Testis (tissue), 3 donors: Measurements from ENCODE around the gene ZNF576. TPM values are rescaled to one million over a fixed set of nuclear protein-coding genes. Genes with fewer than 3 reads are reported as not detected.
A peak's percentile ranks its signal among the peaks of the same experiment; 100 is the strongest.

ENCODE experiments used
- DNase-seq: peaks from one replicate; pipeline ENCODE4 v3.0.0-alpha.2; 2019
- H3K27ac ChIP-seq, 2 donors: fragments of 200-600 bp; sonication (generic); one replicate each; pipeline ENCODE4 v1.5.1; 2019
- H3K27me3 ChIP-seq: fragments of 200-600 bp; sonication (generic); one replicate; pipeline ENCODE4 v1.5.1; 2019
- H3K36me3 ChIP-seq: fragments of 200-600 bp; sonication (generic); one replicate; pipeline ENCODE4 v1.5.1; 2017; ENCODE audit warnings: low read depth; ENCODE audit errors: missing control alignments
- H3K4me1 ChIP-seq: fragments of 200-600 bp; sonication (generic); one replicate; pipeline ENCODE4 v1.5.1; 2019
- H3K4me3 ChIP-seq, 2 donors: fragments of 200-600 bp; sonication (generic); one replicate each; pipeline ENCODE4 v1.5.1; 2017 to 2019
- H3K9me3 ChIP-seq: fragments of 200-600 bp; sonication (generic); one replicate; pipeline ENCODE4 v1.5.1; 2017
- POLR2A ChIP-seq: fragments of 450-650 bp; IDR thresholded peaks from one replicate; pipeline ENCODE4 v1.6.1; 2017; ENCODE audit warnings: antibody characterized with exemption, mild to moderate bottlenecking, moderate library complexity
- WGBS, 2 donors: methylation state at CpG; one replicate each; pipeline ENCODE4 v1.1.5; 2018; 5-methylcytosine and 5-hydroxymethylcytosine counted together
- intact Hi-C: fragments of 100-400 bp; cut with DNase I; formaldehyde crosslinking; loops from one replicate; pipeline ENCODE4 v1.15.1; 2023; ENCODE audit warnings: low total_unique reads
- polyA plus RNA-seq: library from polyadenylated mRNA; stranded (reverse); fragments of 350-450 nt; fragmentation: Illumina TruSeq; extraction: RNeasy Lipid Tissue Mini Kit (QIAGEN cat#74804); gene quantifications from one replicate; pipeline ENCODE4 v1.2.3, GENCODE V29; 2014; ENCODE audit warnings: low read depth, low replicate concordance; ENCODE audit not compliant: insufficient read depth
- total RNA-seq, 2 donors: library from RNA; depleted of rRNA; stranded (reverse); fragments of >200 nt; gene quantifications; one replicate each; pipeline ENCODE4 v1.2.3, GENCODE V29; 2016
- TF ChIP-seq, protein P1 (sequence below), 3 experiments: fragments of 450-650 bp in 2 of 3; fragments of 200-600 bp in 1 of 3; sonication (generic) in 1 of 3; IDR thresholded peaks; one replicate each; pipeline ENCODE4 v1.5.1; 2016 to 2019; ENCODE audit warnings: antibody characterized with exemption in 3 of 3, mild to moderate bottlenecking in 2 of 3, moderate library complexity in 1 of 3

ZNF576 gene
- total and polyA plus RNA-seq, 3 donors from 2014 or later, result 14.6 to 23.1 (median 17.9) TPM

GRCh38 chr19:43619262-43620060 lies 23.1 kb downstream of the ZNF576 start, which contains the start of gene ZNF428:
TSS of gene ZNF428 (minus strand) at chr19:43619629. CDS start at chr19:43614304, 5,325 bp downstream.
- Histone ChIP-seq H3K4me3 (peak within 1 kb of the TSS; percentile 74 to 79), H3K36me3 (no peaks in the 10 kb centered on the region), H3K9me3 (no peaks in the 10 kb centered on the region), H3K4me1 (peaks cover 4% of the 10 kb centered on the region), H3K27ac (peak within 1 kb of the TSS; percentile 80 to 96), H3K27me3 (no peaks in the 10 kb centered on the region)
- WGBS, 2 donors, result 0% methylated on average over 15 to 80 of the region's 81 CpGs
- intact Hi-C loops, result no loop called here
- DNase-seq, result peak; percentile 93
- TF ChIP-seq, protein P1, sequence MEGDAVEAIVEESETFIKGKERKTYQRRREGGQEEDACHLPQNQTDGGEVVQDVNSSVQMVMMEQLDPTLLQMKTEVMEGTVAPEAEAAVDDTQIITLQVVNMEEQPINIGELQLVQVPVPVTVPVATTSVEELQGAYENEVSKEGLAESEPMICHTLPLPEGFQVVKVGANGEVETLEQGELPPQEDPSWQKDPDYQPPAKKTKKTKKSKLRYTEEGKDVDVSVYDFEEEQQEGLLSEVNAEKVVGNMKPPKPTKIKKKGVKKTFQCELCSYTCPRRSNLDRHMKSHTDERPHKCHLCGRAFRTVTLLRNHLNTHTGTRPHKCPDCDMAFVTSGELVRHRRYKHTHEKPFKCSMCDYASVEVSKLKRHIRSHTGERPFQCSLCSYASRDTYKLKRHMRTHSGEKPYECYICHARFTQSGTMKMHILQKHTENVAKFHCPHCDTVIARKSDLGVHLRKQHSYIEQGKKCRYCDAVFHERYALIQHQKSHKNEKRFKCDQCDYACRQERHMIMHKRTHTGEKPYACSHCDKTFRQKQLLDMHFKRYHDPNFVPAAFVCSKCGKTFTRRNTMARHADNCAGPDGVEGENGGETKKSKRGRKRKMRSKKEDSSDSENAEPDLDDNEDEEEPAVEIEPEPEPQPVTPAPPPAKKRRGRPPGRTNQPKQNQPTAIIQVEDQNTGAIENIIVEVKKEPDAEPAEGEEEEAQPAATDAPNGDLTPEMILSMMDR (IDR thresholded peaks at IDR 0.05), result no peak
- TF ChIP-seq POLR2A, result peak; percentile 5

- H3K27ac ChIP-seq, result peak overlapping the region in 1 of 2 donors; percentile 96
- TF ChIP-seq POLR2A, result no peak
- TF ChIP-seq, protein P1 (IDR thresholded peaks at IDR 0.05), result no peak
- H3K36me3 ChIP-seq, result no peaks in the 10 kb centered on the region
- H3K9me3 ChIP-seq, result no peaks in the 10 kb centered on the region
- WGBS, 2 donors, result 19 to 30% methylated on average over 23 of the region's 23 CpGs
- no peak for DNase-seq
- H3K4me3 ChIP-seq, result peak overlapping the region; percentile 74 to 79
- H3K4me1 ChIP-seq, result peaks cover 4% of the 10 kb centered on the region
- intact Hi-C loops, result no loop called here
- no peaks in the 10 kb centered on the region for H3K27me3 ChIP-seq
These were observed 23.9 kb downstream of the ZNF576 start for GRCh38 chr19:43620061-43621001.

DNA sequence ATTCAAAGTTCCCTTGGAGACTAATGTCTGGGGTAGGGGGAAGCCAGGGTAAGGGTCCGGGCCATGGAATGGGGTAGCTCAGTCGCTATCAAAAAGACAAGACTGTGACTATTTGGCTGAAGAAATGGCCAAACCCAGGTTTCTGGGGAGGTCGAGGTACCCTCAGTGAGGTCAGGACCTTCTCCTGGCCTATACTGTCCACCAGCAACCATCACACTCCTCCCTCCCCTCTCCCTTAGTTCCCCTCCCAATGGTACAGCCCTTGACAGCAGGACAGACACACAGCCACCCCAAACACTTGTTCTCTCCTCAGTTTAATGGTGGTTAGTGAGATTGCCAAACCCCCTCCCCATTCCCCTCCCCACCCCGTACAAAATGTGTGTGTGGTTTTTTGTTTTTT lies 25.7 kb downstream of the ZNF576 start:
- H3K27me3 ChIP-seq, result no peaks in the 10 kb centered on the region
- WGBS, 2 donors, result 47 to 60% methylated on average over 4 of the region's 4 CpGs
- no peak for DNase-seq
- H3K4me1 ChIP-seq, result no peaks in the 10 kb centered on the region
- no peak overlapping the region for H3K27ac ChIP-seq
- no peak for TF ChIP-seq POLR2A
- no peak overlapping the region for H3K4me3 ChIP-seq
- intact Hi-C loops, result no loop called here
- H3K36me3 ChIP-seq, result no peaks in the 10 kb centered on the region
- no peaks in the 10 kb centered on the region for H3K9me3 ChIP-seq

DNA sequence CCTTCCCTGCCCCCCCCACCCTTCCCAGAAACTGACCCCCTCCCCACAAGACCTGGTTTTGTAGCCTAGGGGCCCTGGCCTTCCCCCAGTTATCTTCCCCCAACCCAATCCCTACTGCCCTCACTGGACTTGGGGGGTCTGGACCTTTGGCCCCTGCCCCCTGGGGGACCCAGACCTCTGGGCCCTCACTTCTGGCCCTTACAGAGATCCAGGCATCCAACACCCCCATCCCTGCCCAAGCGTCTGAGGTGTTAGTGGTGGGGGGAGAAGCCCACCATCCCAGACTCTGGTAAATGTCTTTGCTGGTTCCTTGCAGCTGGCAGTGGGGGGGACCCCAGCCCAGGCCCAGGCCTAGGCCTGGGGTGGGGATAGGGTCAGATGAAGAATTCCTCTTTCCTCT lies 26.6 kb downstream of the ZNF576 start:
- TF ChIP-seq, protein P1 (IDR thresholded peaks at IDR 0.05), result no peak
- no peak for TF ChIP-seq POLR2A
- Histone ChIP-seq H3K9me3 (no peaks in the 10 kb centered on the region), H3K27me3 (no peaks in the 10 kb centered on the region), H3K4me3 (peak overlapping the region; percentile 15 to 18), H3K27ac (no peak overlapping the region), H3K4me1 (no peaks in the 10 kb centered on the region), H3K36me3 (no peaks in the 10 kb centered on the region)
- intact Hi-C loops, result no loop called here
- 67 to 79% methylated on average over 1 of the region's 1 CpG for WGBS, 2 donors
- no peak for DNase-seq
